ENCODE results near the gene GID4. TPM values are rescaled to one million over a fixed set of nuclear protein-coding genes. Genes with fewer than 3 reads are reported as not detected.

GID4 gene
- total RNA-seq, 1 experiment from 2014 or later = 11.4 TPM

DNA sequence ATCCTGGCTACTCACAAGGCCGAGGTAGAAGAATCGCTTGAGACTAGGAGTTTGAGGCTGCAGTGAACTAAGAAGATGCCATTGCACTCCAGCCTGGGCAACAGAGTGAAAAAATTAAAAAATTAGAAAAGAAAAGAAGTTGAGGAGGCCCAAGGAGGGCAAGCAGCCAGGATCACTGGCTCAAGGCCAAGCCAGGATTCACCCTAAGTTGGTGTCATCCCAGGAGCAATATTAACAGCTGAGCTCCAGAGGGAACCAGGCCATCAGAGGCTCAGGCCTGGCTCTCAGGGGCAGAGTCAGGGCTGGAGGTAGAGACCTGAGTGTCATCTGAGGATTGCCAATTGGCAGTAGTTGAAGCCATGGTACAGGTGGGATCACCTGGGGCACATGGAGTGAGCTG is 45.8 kb upstream of the GID4 start:
- Histone ChIP-seq H3K79me1 (ENCODE audit: insufficient read depth, low read depth, low read length, poor library complexity, severe bottlenecking) (no peaks in the 10 kb centered on the region), H2BK5ac (ENCODE audit: insufficient read length, low read length) (no peak overlapping the region), H3K23ac (ENCODE audit: insufficient read length, low read depth, low read length) (no peak overlapping the region), H2BK15ac (ENCODE audit: low read depth, low read length) (no peak overlapping the region), H3K14ac (ENCODE audit: insufficient read depth, low read length) (no peak overlapping the region), H4K91ac (ENCODE audit: insufficient read length, low read depth, low read length) (no peak overlapping the region), H3K18ac (ENCODE audit: insufficient read length, low read depth, low read length) (no peak overlapping the region), H3T11ph (ENCODE audit: low read length) (no peak overlapping the region), H3K9ac (ENCODE audit: extremely low read depth, insufficient read length, low read length) (no peak overlapping the region), H3K4me1 (ENCODE audit: insufficient read depth, low read length) (no peaks in the 10 kb centered on the region), H2AFZ (ENCODE audit: low read length) (no peak overlapping the region), H3K4ac (ENCODE audit: low read depth, low read length) (no peak overlapping the region), H2BK120ac (ENCODE audit: low read depth, low read length, poor library complexity, severe bottlenecking) (no peak overlapping the region), H3K27ac (ENCODE audit: insufficient read length, low read depth, low read length) (no peak overlapping the region), H2BK20ac (ENCODE audit: low read depth, low read length, poor library complexity, severe bottlenecking) (no peak overlapping the region), H3K27me3 (ENCODE audit: insufficient read depth, low read length) (no peaks in the 10 kb centered on the region), H2AK5ac (ENCODE audit: insufficient read length, low read length) (no peak overlapping the region), H4K8ac (replicated peaks; ENCODE audit: insufficient read length, low read depth, low read length) (no peak overlapping the region), H3K79me2 (ENCODE audit: insufficient read depth, low read length) (no peaks in the 10 kb centered on the region), H2BK12ac (ENCODE audit: insufficient read length, low read depth, low read length) (no peak overlapping the region), H4K5ac (ENCODE audit: insufficient read length, low read depth, low read length) (no peak overlapping the region), H3K56ac (ENCODE audit: insufficient read length, low read depth, low read length) (no peak overlapping the region), H3K23me2 (ENCODE audit: insufficient read length, low read depth, low read length, poor library complexity, severe bottlenecking) (peaks cover 3% of the 10 kb centered on the region), H4K20me1 (ENCODE audit: control insufficient read depth, insufficient read depth, insufficient read length) (no peaks in the 10 kb centered on the region), H3K9me3 (ENCODE audit: control insufficient read depth, low read depth, low read length) (no peaks in the 10 kb centered on the region), H3K4me2 (ENCODE audit: insufficient read depth, insufficient read length, low read length) (no peak overlapping the region)
- Mint-ChIP-seq H3K36me3 (ENCODE audit: insufficient read depth in 1 of 3, low read depth in 3 of 3) (no peaks in the 10 kb centered on the region), H3K9me3 (no peaks in the 10 kb centered on the region), H3K4me1 (peaks cover 2 to 5% of the 10 kb centered on the region in 2 experiments; a peak in 1 of 4 replicates), H3K27ac (no peak overlapping the region; a peak in 1 of 7 replicates), H3K27me3 (ENCODE audit: low read depth) (peaks cover 3% of the 10 kb centered on the region), H3K4me3 (no peak overlapping the region)
- TF ChIP-seq CTCF (conservative IDR thresholded peaks at IDR 0.05) = no peak
- no CpG with 5 or more reads among the region's 2 CpGs for WGBS (ENCODE audit: extremely low coverage, insufficient read length, low lambda C conversion rate)
- DNase-seq = no peak
